GM12865 (cell line): Measurements from ENCODE around the gene TNFSF8.

Source experiments
- DNase-seq: peaks from one replicate; pipeline ENCODE4 v3.0.0; 2010; ENCODE audit warnings: low read depth
- H3K4me3 ChIP-seq: 2 replicates; pipeline ENCODE4 v1.5.1; 2011; ENCODE audit warnings: mild to moderate bottlenecking, low read depth, low read length, control low read depth
- CTCF ChIP-seq: IDR thresholded peaks from 2 replicates; pipeline ENCODE4 v1.5.1; 2011; ENCODE audit warnings: low read length, control low read depth, low read depth, inconsistent platforms; ENCODE audit not compliant: insufficient read depth; ENCODE audit errors: missing control alignments

The TNFSF8 gene

GRCh38 chr9:114883709-114884108 is 46.7 kb downstream of the TNFSF8 start:
- DNase-seq: no peak
- TF ChIP-seq CTCF: no peak
- no peak overlapping the region for H3K4me3 ChIP-seq

GRCh38 chr9:114880291-114880745 is 50.1 kb downstream of the TNFSF8 start:
- DNase-seq: no peak
- TF ChIP-seq CTCF: no peak
- no peak overlapping the region for H3K4me3 ChIP-seq

GRCh38 chr9:114878879-114879564 is 51.4 kb downstream of the TNFSF8 start:
- TF ChIP-seq CTCF: no peak
- no peak overlapping the region for H3K4me3 ChIP-seq
- DNase-seq: no peak

GRCh38 chr9:114869845-114870244 is 60.5 kb downstream of the TNFSF8 start:
- no peak overlapping the region for H3K4me3 ChIP-seq
- no peak for TF ChIP-seq CTCF
- no peak for DNase-seq

GRCh38 chr9:114869378-114869777 is 61.0 kb downstream of the TNFSF8 start:
- DNase-seq: no peak
- TF ChIP-seq CTCF: no peak

GRCh38 chr9:114867327-114867726 is 63.1 kb downstream of the TNFSF8 start:
- no peak for DNase-seq
- H3K4me3 ChIP-seq: no peak overlapping the region
- no peak for TF ChIP-seq CTCF

More at GRCh38 chr9:114869378-114869777, 61.0 kb downstream of the TNFSF8 start:
- H3K4me3 ChIP-seq: no peak overlapping the region

- H3K4me3 ChIP-seq: no peak overlapping the region
- no peak for DNase-seq
- no peak for TF ChIP-seq CTCF
These were observed 65.9 kb downstream of the TNFSF8 start for GRCh38 chr9:114864471-114864870.
